C1 segment of cervical spinal cord (tissue), 14 donors: Measurements from ENCODE around the gene PCNX3.

Experiments used
- DNase-seq, 14 donors: peaks; one replicate each; lab custom pipeline; 2025; lab: John Stamatoyannopoulos, UW

PCNX3 gene

DNA sequence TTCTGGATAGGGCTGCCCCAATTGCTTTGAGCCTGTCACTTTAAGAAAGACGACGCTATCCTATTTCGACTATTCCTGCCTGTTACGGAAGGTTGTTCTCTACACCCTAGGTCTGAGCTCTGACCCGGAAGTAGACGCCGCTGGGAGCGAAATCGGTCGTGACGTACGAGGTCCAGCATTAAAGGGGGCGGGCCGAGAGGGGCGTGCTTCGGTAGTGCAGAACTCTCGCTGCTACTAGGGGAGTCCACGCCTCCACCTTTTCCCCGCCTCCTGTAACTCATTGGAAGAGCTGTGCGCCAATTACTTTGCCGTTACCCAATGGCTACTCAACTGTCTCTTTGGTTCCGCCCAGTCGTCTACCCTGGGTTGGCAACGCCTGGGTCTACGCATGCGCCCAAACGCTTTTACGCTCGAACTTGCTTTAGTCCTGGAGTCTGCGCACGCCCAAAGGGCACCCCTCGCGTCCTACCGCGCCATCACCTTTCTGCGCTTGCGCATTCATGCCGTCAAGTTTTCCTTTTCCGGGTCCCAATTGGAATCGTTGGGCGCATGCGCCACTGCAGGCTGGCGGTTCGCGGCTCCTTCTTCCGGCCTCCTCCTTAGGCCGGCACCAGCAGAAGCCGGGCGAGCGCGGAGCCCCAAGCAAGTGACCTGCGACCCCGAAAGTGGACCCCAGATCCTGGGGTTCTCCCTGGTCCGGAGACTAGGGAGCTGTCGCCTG, at the start of gene PCNX3:
TSS of gene PCNX3 (plus strand) at position 548 of the 721 bp plus-strand sequence. CDS start 536 bp downstream, outside the sequence.
- DNase-seq, result peak; percentile 94 to 100 (median 100)

DNA sequence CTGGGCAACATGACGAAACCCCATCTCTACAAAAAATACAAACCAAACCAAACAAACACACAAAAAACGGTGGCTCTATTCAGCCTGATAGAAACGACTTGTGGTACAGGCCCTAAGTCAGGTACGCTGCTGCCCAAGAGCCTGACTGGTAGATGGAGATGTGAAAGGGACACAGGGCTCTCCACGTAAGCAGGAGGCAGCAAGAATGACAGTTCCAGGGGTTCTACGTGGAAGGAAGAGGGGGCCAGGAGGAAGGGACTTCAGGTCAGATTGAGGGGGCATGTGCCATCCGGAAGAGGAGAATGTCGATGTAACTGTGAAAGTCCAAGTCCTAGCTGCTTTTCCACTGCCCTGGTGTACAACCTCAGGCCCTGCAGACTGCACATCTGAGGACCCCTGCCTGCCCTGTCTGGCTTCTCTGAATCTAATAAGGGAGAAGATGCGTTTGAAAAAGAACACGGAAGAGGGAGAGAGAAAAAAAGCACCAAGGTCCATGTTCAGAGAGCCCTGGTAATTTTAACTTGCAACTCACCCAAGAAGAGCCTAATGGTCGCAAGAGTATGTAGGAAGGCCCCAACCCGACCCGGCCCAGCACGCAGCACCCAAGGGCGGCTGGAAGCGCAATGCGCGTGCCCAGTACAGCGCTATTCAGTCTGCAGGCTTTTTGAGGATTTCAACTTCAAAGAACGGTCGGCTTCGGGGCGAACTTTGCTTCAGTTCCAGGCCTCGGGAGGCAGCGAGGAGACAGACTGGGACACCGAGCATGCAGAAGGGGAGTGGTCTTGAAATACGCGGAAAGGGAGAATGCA, 46.2 kb upstream of the PCNX3 start:
- peak in 1 of 14 donors; percentile 78 for DNase-seq

DNA sequence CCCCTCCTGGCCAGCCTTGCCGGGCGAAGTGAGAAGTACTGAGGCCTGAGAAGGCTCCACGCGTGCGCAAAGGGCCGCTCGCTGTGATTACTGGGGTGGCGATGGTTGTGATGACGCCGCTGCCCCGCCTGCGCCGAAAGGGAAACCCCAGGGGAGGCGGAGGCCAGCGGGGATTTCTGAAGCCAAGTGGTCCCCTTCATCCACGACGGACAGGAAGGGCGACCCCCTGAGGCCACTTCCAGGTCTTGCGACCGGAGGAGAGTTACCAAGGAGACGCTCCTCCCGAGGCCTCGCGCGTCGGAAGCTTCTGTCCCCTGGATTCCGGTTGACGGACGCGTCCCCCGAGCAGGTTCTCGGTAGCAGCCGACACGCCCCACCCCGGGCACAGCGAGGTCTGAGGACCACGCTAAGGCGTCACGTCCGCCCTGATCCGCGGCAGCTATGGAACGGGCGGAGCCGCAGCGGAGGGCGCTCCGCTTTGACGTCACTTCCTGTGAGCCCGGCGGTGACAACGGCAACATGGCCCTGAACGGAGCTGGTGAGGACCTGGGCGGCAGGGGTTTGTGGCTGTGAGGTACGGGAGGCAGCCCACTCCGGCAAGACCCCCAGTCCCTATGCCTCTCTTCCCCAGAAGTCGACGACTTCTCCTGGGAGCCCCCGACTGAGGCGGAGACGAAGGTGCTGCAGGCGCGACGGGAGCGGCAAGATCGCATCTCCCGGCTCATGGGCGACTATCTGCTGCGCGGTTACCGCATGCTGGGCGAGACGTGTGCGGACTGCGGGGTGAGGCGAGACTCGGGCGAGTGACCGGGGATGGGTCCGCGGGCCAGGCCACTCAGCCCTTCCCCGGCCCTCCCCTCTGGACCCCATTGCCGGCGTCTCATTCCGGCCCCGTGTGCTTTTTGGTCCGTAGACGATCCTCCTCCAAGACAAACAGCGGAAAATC, 45.3 kb upstream of the PCNX3 start, which contains the start of gene ZNRD2:
TSS of gene ZNRD2 (plus strand) at position 505 of the 946 bp plus-strand sequence. CDS start at position 520, 15 bp downstream.
- DNase-seq, result peak; percentile 94 to 100 (median 98)

DNA sequence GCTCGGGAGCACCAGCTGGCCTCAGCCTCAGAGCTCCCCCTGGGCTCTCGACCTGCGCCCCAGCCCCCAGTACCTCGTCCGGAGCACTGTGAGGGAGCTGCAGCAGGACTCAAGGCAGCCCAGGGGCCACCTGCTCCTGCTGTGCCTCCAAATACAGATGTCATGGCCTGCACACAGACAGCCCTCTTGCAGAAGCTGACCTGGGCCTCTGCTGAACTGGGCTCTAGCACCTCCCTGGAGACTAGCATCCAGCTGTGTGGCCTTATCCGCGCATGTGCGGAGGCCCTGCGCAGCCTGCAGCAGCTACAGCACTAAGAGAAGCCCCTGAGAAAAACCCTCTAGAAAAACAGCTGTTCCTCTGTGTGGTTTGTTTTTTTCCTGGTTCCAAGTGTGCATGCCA, 44.2 kb upstream of the PCNX3 start:
- DNase-seq, result no peak

DNA sequence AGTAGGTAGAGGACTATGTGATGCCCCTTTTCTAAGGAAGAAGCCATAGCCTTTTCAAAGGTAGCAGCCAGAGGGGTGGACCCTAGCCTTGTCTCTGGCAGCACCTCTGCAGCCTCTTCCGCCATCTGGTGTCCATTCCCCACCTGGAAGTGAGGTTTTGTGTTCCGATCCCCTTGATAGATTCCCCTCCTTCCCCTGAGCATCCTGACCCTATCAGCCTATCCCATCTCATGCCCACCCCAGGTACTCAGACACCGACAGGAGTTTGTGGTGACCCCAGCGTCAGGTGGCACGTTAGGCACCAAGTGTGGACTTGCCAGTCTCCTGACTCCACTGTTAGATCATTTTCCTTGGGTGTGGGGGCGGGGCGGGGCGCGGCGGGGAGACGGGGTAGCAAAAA, 43.6 kb upstream of the PCNX3 start:
- no peak for DNase-seq

DNA sequence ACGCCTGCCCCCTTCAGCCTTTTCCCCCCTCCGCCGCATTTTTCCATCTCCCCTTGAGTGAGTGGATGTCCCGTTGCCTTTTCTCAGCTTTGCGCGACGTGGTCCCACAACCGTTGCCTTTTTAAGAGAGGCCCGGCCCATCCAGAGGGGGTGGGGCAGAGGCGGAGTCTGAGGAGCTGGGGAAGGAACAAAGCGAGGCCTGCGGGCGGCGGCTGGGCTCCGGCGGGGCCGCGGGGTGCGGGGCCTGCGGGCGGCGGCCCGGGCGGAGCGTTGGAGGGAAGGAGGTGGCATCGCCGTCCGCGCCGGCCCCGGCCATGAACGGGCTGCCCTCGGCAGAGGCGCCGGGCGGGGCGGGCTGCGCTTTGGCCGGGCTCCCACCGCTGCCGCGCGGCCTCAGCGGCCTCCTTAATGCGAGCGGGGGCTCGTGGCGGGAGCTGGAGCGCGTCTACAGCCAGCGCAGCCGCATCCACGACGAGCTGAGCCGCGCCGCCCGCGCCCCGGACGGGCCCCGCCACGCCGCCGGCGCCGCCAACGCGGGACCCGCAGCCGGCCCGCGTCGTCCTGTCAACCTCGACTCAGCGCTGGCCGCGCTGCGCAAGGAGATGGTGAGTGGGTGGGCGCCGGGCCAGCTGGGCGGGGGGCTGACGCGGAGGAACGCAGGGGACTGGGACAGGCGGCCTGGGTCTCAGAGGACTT, 43.1 kb upstream of the PCNX3 start, which contains the start of gene FAM89B:
TSS of gene FAM89B (plus strand) at position 183 of the 696 bp plus-strand sequence. CDS start at position 315, 132 bp downstream.
- DNase-seq, result peak in 12 of 14 donors; percentile 48 to 88 (median 74)

DNA sequence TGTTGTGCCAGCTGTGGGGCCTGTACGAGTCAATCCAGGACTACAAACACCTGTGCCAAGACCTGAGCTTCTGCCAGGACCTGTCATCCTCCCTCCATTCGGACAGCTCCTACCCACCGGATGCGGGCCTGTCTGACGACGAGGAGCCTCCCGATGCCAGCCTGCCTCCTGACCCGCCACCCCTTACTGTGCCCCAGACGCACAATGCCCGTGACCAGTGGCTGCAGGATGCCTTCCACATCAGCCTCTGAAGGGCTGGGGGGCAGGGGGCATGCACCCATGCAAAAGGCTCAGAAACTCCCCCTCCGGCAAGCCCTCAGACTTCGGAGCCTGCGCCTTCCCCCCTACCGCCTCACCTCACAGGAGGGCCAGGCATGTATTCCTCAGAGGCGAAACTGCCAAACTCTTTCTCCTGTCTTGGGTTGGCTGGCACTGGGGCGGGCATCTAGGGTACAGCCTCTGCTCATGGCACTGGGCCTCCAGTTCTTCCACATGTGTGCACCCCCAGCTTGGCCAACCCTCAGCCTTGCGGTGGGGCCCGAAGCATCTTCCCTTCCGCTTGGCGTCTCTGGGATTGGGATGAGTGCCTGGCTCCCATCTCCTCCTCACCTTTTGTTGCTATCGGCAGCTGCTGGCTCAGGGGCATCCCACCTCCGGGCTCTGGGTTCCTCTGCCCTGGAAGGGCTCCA, 42.0 kb upstream of the PCNX3 start:
- DNase-seq, result peak in 1 of 14 donors; percentile 47

DNA sequence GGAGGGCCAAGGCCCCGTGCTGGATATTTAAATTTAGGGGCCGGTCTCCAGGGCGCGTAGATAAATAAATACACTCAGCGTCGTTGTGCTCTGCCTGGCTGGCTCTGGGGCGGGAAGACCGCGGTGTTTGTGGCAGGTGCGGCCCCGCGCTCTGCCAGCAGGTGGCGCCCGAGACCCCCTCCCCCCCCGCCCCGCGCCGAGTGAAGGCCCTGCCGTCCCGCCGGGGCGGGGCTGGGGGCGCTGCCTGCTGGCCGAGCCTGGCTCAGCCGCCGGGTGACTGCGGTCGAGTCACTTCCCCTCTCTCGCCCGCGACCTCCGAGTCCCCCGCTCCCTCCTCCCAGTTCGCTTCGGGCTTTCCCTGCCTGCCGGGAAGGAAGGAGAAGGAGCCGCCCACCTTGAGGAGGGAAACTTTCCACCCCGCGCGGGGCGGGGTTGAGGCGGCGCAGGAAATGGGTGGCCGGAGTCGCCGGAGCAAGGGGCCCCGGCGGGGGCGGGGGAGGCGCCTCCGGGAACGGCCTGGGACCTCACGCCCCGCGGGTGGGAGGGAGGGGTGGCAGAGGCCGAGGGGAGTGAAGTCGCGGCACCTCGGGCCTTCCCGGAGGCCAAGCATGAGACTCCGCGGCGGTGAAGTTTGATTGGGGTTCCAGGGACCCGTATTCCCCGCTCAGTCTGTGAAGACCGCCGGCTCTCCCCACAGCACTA, 41.3 kb upstream of the PCNX3 start:
- DNase-seq, result peak in 12 of 14 donors; percentile 47 to 87 (median 64)

DNA sequence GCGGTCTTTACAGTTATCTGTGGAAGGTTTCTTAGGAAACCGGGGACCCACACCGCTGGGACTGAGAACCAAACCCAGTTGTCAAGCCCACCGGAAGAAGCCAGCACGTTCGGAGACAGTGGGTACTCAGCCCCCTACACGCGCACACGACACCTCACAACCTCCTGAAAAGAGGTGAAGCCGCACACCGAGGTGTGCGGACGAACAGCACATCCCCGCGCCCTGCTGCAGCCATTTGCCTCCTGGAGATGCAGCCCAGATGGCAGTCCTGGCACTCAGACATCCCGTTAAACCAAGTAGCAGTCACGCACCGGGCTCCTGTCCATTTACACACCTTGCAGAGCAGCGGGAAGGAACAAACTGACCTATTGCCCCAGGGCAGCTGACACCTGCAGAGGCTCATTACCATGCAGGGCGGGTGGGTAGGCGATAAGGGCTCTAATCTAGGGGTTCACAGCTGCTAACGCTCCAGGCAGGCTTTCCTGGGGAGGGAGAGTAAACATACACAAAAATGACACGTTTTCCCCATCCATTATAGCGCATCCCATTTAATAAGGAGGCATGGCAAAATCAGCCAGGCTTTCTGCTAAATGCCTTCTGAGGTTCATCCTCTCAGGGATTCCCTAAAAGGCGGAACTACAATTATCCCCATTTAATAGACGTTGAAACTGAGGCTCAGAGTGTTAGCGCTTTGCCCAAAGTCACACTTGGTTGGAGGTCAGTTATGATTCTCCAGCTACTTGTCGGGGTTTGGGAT, 40.6 kb upstream of the PCNX3 start:
- DNase-seq, result peak in 2 of 14 donors; percentile 23 to 82

DNA sequence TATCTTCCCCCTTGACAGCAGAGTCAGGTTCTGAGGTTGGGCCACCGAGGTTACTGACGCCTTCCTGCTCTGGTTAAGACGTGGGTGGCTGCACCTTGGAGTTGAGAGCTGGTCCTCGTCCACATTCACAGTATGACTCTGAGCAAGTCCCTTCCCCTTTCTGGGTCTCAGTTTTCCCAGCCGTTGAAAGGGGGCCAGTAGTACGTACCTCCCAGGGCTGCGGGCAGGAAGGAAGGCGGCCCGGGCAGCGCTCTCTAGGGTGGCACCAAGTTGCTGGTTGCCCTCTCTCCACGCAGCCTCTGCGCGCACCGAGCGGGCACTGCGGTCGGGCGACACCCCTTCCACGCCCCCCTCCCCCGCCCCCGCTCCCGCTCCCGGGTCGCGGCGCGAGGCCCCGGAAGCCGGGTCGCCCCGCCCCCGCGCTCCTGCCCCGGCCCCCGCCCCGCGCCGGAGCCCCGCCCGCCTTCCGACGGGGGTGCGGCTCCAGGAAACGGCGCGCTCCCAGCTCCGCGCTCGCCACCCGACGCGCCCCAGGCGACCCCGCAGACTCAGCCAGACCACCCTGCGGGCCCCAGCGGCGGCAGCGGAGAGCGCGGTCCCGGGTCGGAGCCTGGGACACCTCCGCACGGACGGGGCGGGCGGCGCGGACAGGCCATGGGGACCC, 39.9 kb upstream of the PCNX3 start, which contains the start of gene EHBP1L1:
TSS of gene EHBP1L1 (plus strand) at position 486 of the 664 bp plus-strand sequence. CDS start 250 bp downstream, outside the sequence.
- DNase-seq, result peak in 3 of 14 donors; percentile 15 to 41 (median 40)

DNA sequence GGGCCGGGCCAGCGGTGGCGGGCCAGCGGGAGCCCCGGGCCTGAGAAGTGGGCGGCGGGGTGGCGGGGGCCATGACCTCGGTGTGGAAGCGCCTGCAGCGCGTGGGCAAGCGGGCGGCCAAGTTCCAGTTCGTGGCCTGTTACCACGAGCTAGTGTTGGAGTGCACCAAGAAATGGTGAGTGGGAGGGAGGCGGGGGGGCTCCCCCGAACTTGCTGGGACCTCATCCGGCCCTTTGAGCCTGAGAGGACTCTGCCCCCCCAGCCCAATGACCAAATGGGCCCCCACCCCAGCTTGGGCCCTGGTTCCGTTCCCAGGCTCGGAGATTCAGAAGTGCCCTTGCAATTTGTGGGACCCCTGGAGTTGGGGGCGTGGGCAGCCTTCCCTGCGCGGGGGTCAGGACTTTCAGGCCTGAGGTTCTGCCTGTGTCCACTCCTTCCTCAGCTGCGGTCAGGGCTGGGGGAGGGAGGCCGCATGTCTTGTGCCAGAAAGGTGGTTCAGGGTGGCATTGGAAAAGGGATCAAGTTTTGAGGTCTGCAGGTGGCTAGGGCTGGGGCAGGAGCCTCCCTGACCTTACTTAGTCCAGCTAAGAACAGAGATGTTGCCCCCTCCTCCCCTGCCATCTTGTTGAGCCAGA, 39.2 kb upstream of the PCNX3 start:
- DNase-seq, result no peak

DNA sequence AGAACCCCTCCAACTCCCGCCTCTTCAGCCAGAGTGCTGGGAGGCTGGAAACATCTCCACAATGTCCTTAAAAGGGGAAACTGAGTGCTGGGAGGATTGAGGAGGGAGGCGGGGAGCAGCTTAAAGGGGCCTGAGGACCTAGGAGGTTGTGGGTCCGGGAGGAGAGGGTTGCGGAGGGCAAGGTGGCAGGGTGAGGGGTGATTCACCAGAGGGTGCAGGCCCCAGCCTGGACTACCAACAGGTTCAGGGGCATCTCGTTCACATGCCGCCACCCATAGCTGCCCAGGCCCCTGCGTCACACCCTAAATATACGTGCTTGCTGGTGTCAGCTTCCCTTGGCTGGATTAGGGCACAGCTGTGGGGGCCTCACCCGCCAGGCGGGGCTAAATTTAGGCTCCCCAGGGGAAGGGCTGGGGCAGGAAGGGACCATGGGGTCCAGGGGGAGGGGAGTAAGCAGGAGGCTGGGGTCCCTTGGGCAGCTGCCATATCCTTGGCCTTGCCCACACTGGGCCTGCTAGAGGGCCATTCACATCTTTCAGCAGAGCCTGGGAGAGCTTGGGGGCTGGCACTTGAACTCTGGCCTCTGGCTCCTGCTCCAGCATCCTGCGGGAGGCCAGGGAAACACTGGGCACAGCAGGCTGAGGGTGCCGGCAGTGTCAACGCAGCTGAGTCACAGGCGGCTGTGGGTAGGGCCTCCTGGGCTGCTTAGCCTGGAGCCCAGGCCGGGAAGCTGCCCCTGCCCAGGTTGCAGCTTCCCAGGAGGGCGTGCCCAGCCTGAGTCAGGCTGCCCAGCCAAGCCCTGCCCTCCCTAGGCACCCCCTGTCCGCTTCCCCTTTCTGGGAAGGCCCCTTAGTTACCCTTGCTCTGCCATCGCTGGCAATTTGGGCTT, 38.5 kb upstream of the PCNX3 start:
- DNase-seq, result peak in 6 of 14 donors; percentile 18 to 69 (median 34)

DNA sequence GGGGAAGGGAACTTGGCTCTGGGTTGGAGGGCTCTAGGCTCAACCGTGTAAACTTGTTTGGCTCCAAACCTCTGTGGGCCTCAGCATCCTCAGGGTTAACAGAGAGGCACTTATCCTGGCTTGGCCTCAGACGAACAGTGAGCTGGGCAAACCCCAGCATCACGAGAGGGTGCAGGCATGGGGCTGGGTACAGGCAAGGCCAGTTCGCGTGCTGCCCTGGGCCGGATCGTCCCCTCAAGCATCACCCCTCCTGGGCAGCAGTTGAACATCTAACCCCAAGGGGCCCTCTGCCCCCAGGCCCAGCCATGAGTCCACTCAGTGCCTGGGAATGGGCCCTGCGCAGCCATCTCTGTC, 37.8 kb upstream of the PCNX3 start:
- DNase-seq, result peak in 1 of 14 donors; percentile 69

DNA sequence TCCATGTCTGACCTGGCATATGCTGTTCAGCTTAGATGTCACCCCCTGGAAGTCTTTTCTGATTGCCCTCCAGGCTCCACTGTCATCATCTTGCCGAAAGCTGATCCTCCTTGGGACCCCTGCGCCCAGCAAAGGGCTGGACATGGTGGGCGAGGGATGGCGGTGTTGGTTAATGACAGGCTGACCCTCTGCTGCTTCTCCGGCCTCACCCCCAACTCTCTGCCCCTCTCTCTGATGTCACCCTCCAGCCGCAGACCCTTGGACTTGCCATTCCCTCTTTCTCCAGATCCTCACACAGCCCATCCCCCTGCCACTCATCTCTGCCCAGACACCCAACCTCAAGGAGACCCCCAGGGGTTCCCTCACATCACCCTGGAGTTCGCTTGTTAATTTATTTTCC, 37.4 kb upstream of the PCNX3 start:
- no peak for DNase-seq

DNA sequence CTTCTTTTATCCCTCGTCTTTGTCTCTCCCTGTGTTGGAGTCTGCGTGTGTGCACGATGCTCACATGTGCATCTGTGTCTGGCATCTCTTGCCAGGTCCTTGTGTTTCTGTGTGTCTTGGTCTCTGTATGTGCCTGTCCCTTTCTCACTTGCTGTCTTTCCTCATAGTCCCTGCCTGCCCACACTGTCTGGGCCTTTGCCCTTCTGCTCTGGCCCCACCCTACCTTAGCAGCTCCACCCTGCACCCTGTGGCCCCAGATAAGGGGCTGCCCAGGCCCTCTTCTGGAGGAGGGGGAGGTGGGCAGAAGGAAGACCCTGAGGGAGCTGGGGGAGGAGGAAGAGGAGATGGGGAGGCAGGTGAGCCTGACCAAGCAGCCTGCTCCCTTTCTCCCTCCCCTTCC, 36.9 kb upstream of the PCNX3 start:
- no peak for DNase-seq

DNA sequence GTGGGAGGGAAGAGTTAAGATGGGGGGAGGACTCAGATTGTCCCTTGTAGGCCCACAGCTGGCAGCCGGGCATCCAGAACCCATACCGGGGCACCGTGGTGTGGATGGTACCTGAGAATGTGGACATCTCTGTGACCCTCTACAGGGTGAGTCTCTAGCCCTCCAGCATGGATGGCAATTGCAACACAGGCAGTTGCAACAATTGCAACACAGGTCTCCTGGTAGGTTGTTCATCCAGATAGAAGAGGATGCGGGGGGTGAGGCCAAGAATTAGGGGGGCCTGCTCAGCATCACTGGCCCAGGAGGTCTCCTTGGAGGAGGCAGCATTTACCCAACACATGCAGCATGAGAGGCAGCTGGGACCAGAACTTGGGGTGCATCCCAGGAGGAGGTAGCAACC, 36.3 kb upstream of the PCNX3 start:
- no peak for DNase-seq
